Activated T-cell treated with anti-CD3 and anti-CD28 coated beads for 24 hours (primary cell): Measurements from ENCODE around the gene CENPO.

ENCODE experiments used
- DNase-seq: peaks from one replicate; pipeline ENCODE4 v3.0.0-alpha.2; 2020; ENCODE audit warnings: low read depth

The CENPO gene, protein sequence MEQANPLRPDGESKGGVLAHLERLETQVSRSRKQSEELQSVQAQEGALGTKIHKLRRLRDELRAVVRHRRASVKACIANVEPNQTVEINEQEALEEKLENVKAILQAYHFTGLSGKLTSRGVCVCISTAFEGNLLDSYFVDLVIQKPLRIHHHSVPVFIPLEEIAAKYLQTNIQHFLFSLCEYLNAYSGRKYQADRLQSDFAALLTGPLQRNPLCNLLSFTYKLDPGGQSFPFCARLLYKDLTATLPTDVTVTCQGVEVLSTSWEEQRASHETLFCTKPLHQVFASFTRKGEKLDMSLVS

GRCh38 chr2:24792874-24793760 is at the start of gene CENPO, which contains the start of gene PTRHD1:
TSS of gene CENPO (plus strand) at chr2:24793425. CDS start at chr2:24793920, 495 bp downstream.
TSS of gene PTRHD1 (minus strand) at chr2:24793391. CDS start at chr2:24793377, 14 bp downstream.
- DNase-seq = peak; percentile 92

- DNase-seq = no peak
Observed at GRCh38 chr2:24743924-24744323, 49.3 kb upstream of the CENPO start.

- no peak for DNase-seq
Observed at GRCh38 chr2:24744356-24744755, 48.9 kb upstream of the CENPO start.

DNA sequence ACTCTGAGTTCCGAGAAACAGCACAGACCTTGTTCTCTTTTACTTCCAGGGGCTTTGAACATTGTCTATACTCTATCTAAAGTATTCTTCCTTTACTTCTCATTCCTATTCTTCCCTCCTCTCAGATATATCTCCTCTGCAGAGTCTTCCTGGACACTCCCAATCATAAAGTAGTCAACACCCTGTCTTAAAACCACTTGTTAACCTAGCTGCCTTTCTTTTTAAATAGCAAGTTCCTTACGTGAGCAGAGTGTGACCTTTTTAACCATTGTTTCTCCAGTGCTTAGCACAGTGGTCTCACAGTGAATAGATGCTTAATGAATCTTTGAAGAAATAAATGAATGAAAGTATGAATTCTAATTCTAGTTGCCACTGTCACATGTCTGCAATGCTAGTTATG is 47.4 kb upstream of the CENPO start:
- DNase-seq = no peak

DNA sequence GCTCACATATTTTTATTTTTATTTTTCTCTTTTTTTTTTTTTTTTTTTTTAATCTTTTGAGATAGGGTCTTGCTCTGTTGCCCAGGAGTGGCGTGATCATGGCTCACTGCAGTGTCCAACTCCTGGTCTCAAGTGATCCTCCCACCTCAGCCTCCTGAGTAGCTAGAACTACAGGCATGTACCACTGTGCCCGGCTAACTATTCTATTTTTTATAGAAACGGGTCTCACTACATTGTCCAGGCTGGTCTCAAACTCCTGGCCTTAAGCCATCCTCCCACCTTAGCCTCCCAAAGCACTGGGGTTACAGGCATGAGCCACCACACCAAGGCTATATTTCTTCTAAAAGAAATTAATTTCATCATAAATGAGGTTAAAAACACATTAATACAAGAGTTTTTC is 45.9 kb upstream of the CENPO start:
- DNase-seq = no peak

DNA sequence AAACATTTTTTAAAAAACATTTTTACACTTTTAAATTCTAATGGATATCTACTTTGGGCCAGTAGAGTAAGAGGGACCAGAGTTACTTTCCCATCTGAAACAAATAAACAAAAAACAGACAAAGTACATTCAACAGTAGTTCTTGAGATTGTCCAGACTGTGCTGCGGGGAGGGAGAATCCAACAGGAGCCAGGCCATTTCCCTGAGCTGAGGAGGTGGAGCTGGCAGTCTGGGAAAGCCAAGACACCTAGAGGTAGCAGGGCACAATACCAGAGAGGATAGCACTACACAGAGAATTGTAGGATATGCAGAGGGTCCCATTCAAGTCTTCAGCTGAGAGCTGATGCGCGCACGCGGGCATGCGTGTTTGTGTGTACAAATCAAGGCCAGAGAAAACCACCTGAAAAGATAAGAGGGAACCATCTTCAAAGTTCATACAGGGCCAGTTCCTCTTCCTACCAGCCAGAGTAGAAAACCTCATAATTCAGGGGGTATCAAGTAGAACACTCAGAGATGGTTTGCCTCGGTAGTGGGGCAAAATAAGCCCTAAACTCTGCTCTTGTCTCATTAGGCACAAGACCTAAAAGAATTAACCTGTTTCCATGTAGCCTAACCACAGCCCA is 44.0 kb upstream of the CENPO start:
- DNase-seq = no peak

GRCh38 chr2:24754985-24755705 is 38.1 kb upstream of the CENPO start:
- DNase-seq = no peak

GRCh38 chr2:24756789-24757188 is 36.4 kb upstream of the CENPO start:
- no peak for DNase-seq

- no peak for DNase-seq
Observed at GRCh38 chr2:24761866-24762265, 31.4 kb upstream of the CENPO start.

DNA sequence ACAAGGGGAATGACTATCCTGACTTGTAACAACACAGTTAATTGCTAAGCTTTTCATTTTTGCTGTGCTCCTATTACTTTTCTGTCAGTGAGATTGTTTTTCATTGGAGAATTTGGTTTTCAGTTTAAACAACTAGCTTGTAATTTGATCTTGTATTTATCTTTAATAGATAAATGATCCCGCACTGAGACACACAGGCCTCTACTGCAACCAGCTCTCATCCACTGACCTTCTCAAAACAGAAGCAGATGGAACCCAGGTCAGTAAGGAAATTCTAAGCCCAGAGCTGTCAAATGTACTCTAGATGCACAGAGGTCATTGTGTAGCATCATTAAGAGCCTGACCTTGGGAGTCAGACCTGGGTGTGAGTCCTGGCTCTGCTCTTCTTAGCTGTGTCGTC is 30.7 kb upstream of the CENPO start:
- no peak for DNase-seq

DNA sequence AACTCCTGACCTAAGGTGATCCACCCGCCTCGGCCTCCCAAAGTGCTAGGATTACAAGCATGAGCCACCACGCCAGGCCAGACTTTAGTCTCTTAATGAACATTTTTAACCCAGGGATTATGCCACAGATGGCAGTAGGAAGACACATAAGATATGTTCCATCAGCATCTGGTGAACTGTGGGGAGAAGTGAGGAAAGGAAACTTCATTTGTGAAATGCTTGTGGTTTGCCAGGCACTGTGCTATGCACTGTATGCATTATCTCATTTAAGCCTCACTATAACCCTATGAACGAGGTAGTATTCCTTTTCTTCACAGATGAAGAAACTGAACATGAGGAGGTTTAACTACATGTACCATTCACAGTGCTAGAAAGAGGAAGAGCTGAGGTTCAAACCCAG is 29.4 kb upstream of the CENPO start:
- DNase-seq = no peak

DNA sequence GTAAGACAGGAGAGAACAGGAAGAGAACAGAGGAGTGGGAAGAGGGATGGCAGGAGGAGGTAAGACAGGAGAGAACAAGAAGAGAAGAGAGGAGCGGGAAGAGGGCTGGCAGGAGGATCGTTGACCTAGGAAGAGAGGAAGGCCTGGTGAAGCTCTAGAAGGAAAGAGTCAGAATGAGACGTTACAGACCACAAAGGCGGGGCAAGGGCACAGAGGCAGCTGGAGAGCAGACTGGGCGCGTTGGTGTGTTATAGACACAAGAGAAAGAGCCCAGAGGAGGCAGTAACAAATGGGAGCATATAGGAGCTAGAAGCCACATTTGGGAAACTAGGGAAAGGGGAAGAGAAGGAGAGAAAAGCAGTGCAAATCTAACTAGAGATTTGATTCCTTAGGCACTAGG is 26.6 kb upstream of the CENPO start:
- DNase-seq = no peak

DNA sequence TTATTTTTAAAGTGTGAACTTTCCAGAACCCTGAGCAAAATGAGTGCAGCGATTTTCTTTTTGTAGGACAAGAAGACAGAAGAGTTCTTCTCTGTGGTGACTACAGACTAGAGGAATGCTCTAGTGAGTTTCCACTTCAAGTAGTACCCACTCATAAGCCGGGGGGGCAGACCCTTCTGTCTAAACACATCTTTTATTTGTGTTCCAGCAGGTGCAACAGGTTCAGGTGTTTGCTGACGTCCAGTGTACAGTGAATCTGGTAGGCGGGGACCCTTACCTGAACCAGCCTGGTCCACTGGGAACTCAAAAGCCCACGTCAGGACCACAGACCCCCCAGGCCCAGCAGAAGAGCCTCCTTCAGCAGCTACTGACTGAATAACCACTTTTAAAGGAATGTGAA is 25.2 kb upstream of the CENPO start:
- no peak for DNase-seq

- no peak for DNase-seq
Observed at GRCh38 chr2:24768601-24769000, 24.6 kb upstream of the CENPO start.

DNA sequence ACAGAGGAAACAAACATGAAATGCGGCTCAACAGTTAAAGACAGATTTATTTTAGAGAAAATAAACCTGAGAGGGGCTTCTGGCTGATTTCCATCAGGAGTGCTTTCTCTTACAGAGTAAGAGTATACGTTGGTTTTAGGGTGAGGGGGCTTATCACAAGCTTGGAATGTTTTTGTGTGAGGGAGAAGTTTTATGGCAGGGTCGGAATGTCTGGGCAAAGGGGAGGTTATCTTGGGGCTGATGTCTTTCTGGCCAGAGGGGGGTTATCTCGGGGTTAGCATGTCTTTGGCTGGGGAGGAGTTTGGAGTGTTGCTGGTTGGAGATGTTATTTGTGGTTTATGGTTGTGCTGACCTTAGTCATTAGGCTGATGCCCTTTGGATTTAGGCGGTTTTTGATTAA is 22.2 kb upstream of the CENPO start:
- DNase-seq = no peak

- no peak for DNase-seq
Observed at GRCh38 chr2:24771764-24772586, 21.2 kb upstream of the CENPO start.

DNA sequence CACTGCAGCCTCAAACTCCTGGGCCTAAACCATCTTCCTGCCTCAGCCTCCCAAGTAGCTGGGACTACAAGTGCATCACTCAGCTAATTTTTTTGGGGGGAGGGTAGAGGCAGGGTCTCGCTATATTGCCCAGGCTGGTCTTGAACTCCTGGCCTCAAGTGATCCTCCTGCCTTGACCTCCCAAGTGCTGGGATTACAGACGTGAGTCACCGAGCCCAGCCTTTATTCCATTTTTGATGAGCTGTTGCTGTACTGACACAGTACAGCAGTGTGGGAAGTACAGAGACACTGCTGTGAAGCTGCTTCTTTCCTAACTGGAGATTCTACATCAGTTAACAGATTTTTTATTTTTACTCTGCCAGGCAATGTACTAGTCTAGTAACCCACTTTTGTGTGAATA is 18.9 kb upstream of the CENPO start:
- no peak for DNase-seq

- DNase-seq = no peak
Observed at GRCh38 chr2:24779116-24779515, 14.1 kb upstream of the CENPO start.

DNA sequence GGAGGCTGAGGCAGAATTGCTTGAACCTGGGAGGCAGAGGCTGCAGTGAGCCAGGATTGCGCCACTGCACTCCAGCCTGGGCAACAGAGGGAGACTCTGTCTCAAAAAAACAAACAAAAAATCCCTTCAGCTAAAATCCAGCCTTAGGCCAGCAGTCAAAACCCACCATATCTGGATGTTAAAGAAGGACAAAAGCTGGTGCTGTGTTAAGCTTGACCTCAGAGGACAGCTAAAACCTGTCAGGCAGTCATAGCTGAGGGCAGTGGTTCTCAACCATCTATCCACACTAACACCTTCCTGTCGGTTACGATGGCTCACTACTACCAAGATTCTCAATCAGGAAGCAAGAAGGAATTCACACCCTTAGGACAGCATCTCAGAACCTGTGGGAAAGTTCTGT is 9.6 kb upstream of the CENPO start:
- no peak for DNase-seq

GRCh38 chr2:24785671-24786321 is 7.4 kb upstream of the CENPO start:
- no peak for DNase-seq

GRCh38 chr2:24787532-24787931 is 5.7 kb upstream of the CENPO start:
- DNase-seq = no peak
